Activated CD8-positive, alpha-beta T cell treated with anti-CD3 and anti-CD28 coated beads for 36 hours (primary cell): ENCODE data around the gene MRPL42. TPM values are rescaled to one million over a fixed set of nuclear protein-coding genes. Genes with fewer than 3 reads are reported as not detected.

Experiments
- ATAC-seq: fragments of 200-7000 bp; cut with Tn5 transposase; one replicate; pipeline ENCODE4 v1.10.0; 2021; ENCODE audit warnings: mild to moderate bottlenecking, moderate library complexity
- CTCF ChIA-PET: fragments of 350-600 bp; sonication (Branson Sonifier 250); formaldehyde crosslinking; loops from one replicate; lab custom pipeline; 2021; ENCODE audit warnings: antibody characterized with exemption; lab: Charles Lee
- POLR2A ChIA-PET: fragments of 350-600 bp; sonication (Branson Sonifier 250); formaldehyde crosslinking; loops from one replicate; lab custom pipeline; 2021; ENCODE audit warnings: antibody characterized with exemption; lab: Charles Lee
- DNase-seq: peaks from one replicate; pipeline ENCODE4 v3.0.0-alpha.2; 2020
- H3K27ac Mint-ChIP-seq: one replicate; pipeline ENCODE4 v1.8.0; 2021; ENCODE audit warnings: mild to moderate bottlenecking, mixed read lengths
- H3K27me3 Mint-ChIP-seq: one replicate; pipeline ENCODE4 v1.8.0; 2021; ENCODE audit warnings: mixed read lengths
- H3K36me3 Mint-ChIP-seq: one replicate; pipeline ENCODE4 v1.8.0; 2021; ENCODE audit warnings: low read depth, mixed read lengths
- H3K4me1 Mint-ChIP-seq: one replicate; pipeline ENCODE4 v1.8.0; 2021; ENCODE audit warnings: low read depth, mixed read lengths
- H3K4me3 Mint-ChIP-seq: one replicate; pipeline ENCODE4 v1.8.0; 2021; ENCODE audit warnings: mild to moderate bottlenecking, moderate library complexity, mixed read lengths
- H3K9me3 Mint-ChIP-seq: one replicate; pipeline ENCODE4 v1.8.0; 2021; ENCODE audit warnings: mixed read lengths
- CTCF ChIP-seq: fragments of 200-600 bp; IDR thresholded peaks from one replicate; pipeline ENCODE4 v1.8.0; 2022; ENCODE audit warnings: antibody characterized with exemption, mild to moderate bottlenecking
- intact Hi-C: fragments of 100-400 bp; cut with micrococcal nuclease; formaldehyde crosslinking; loops from one replicate; pipeline ENCODE4 v1.10.0; 2022
- total RNA-seq, 2 experiments: library from RNA; stranded (reverse); gene quantifications; one replicate each; pipeline ENCODE4 v1.2.3, GENCODE V29; 2021

The MRPL42 gene
- total RNA-seq, 2 experiments from 2014 or later = 85.6 to 87.6 TPM

GRCh38 chr12:93540466-93540865 lies 73.2 kb downstream of the MRPL42 start:
- Mint-ChIP-seq H3K36me3 (no peaks in the 10 kb centered on the region), H3K9me3 (no peaks in the 10 kb centered on the region), H3K27ac (no peak overlapping the region), H3K4me3 (no peak overlapping the region), H3K27me3 (no peaks in the 10 kb centered on the region), H3K4me1 (peaks cover 4% of the 10 kb centered on the region)
- no peak for ATAC-seq
- ChIA-PET POLR2A (no interaction called here), CTCF (interaction anchor here (2.3 kb wide), 1 partner anchor 561 kb away, joined by 9 read pairs; no protein-coding TSS in a partner anchor)
- DNase-seq = no peak
- TF ChIP-seq CTCF = no peak
- intact Hi-C loops = no loop called here

- POLR2A ChIA-PET = no interaction called here
- Mint-ChIP-seq H3K9me3 (no peaks in the 10 kb centered on the region), H3K36me3 (no peaks in the 10 kb centered on the region), H3K4me3 (no peak overlapping the region), H3K27ac (peak overlapping the region; percentile 16), H3K4me1 (peaks cover 5% of the 10 kb centered on the region), H3K27me3 (no peaks in the 10 kb centered on the region)
- DNase-seq = no peak
- peak; percentile 55 for ATAC-seq
- TF ChIP-seq CTCF = no peak
- CTCF ChIA-PET = interaction anchor here (2.5 kb wide), 1 partner anchor 560 kb away, joined by 10 read pairs; no protein-coding TSS in a partner anchor
- intact Hi-C loops = no loop called here
These were observed 74.4 kb downstream of the MRPL42 start for GRCh38 chr12:93541578-93542225.

GRCh38 chr12:93547778-93548177 lies 80.5 kb downstream of the MRPL42 start:
- intact Hi-C loops = no loop called here
- peaks cover 4% of the 10 kb centered on the region for H3K4me1 Mint-ChIP-seq
- H3K4me3 Mint-ChIP-seq = no peak overlapping the region
- no peaks in the 10 kb centered on the region for H3K9me3 Mint-ChIP-seq
- POLR2A ChIA-PET = no interaction called here
- ATAC-seq (no peak), DNase-seq (no peak)
- no peaks in the 10 kb centered on the region for H3K27me3 Mint-ChIP-seq
- no peak overlapping the region for H3K27ac Mint-ChIP-seq
- TF ChIP-seq CTCF = no peak
- no peaks in the 10 kb centered on the region for H3K36me3 Mint-ChIP-seq
- CTCF ChIA-PET = interaction anchor here (2.7 kb wide), 1 partner anchor 45 kb away, joined by 8 read pairs; no protein-coding TSS in a partner anchor

- CTCF ChIA-PET = no interaction called here
- ATAC-seq (no peak), DNase-seq (no peak)
- POLR2A ChIA-PET = no interaction called here
- no peak for TF ChIP-seq CTCF
- Mint-ChIP-seq H3K27ac (no peak overlapping the region), H3K27me3 (no peaks in the 10 kb centered on the region), H3K4me1 (peaks cover 8% of the 10 kb centered on the region), H3K4me3 (no peak overlapping the region), H3K36me3 (no peaks in the 10 kb centered on the region), H3K9me3 (no peaks in the 10 kb centered on the region)
- intact Hi-C loops = no loop called here
These were observed 81.9 kb downstream of the MRPL42 start for GRCh38 chr12:93549174-93549573.

- no peak for TF ChIP-seq CTCF
- no peaks in the 10 kb centered on the region for H3K9me3 Mint-ChIP-seq
- no peaks in the 10 kb centered on the region for H3K27me3 Mint-ChIP-seq
- ChIA-PET CTCF (no interaction called here), POLR2A (no interaction called here)
- H3K27ac Mint-ChIP-seq = no peak overlapping the region
- DNase-seq = no peak
- H3K4me1 Mint-ChIP-seq = peaks cover 4% of the 10 kb centered on the region
- intact Hi-C loops = no loop called here
- H3K4me3 Mint-ChIP-seq = no peak overlapping the region
- ATAC-seq = no peak
- peaks cover 2% of the 10 kb centered on the region for H3K36me3 Mint-ChIP-seq
These were observed 83.7 kb downstream of the MRPL42 start for GRCh38 chr12:93550748-93551611.
